Measurements from ENCODE around the gene L3MBTL2.

DNA sequence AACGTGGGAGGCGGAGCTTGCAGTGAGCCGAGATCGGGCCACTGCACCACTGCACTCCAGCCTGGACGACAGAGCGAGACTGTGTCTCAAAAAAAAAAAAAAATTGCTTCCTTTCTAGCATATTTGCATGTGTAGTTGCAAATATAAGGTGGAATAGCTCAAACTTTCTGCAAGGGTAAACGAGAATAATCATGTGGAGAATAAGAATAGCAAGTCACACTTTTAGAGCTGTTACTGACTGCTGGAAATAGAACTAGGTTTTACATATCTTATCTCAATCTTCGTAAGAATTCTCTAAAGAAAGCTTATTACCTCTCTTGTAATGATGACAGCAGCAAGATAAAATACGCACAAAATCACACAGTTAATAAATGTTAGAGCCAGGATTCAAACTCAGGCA lies 1.6 kb downstream of the L3MBTL2 start:
- TF ChIP-seq, protein P1, sequence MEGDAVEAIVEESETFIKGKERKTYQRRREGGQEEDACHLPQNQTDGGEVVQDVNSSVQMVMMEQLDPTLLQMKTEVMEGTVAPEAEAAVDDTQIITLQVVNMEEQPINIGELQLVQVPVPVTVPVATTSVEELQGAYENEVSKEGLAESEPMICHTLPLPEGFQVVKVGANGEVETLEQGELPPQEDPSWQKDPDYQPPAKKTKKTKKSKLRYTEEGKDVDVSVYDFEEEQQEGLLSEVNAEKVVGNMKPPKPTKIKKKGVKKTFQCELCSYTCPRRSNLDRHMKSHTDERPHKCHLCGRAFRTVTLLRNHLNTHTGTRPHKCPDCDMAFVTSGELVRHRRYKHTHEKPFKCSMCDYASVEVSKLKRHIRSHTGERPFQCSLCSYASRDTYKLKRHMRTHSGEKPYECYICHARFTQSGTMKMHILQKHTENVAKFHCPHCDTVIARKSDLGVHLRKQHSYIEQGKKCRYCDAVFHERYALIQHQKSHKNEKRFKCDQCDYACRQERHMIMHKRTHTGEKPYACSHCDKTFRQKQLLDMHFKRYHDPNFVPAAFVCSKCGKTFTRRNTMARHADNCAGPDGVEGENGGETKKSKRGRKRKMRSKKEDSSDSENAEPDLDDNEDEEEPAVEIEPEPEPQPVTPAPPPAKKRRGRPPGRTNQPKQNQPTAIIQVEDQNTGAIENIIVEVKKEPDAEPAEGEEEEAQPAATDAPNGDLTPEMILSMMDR (conservative IDR thresholded peaks at IDR 0.05; ENCODE audit: low read depth, low read length), result no peak
- TF ChIP-seq EZH2 (IDR thresholded peaks at IDR 0.05; ENCODE audit: borderline replicate concordance, low read depth, low read length, poor library complexity, severe bottlenecking), result no peak

Measured in A673 (cell line).